ENCODE data around the gene CDH3.
"Not testable (repeated sequence)": the region's sequence is repeated elsewhere in the genome, so short reads cannot be mapped to it uniquely, and the experiment has no call there.

CDH3 gene

DNA sequence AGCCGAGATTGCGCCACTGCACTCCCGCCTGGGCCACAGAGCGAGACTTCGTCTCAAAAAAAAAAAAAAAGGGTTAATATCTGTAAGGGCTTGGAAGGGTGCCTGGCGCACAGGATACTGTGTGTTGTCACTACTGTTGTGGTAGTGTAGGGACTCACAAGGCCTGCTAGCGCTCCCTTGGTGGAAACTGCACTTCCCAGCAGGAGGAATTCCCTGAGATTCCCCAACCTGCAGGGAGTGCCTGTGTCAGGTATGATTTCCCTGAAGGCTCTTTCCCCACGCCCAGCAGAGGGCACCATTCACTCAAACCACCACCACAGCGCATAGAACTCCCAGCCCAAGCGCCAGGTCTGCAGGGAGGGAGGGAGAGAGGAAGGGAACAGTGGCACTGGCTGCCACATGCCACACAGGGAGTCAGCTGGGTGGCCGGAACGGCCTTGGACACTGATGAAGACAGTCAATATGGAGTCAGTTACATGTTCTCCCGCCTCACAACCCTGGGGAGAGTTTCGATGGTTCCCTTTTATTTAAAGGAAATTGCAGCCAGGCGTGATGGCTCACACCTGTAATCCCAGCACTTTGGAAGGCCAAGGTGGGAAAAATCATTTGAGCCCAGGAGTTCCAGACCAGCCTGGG is 59.2 kb downstream of the CDH3 start:
- DNase-seq (ENCODE audit: low read depth in 2 of 2): peak; percentile 17 to 38

DNA sequence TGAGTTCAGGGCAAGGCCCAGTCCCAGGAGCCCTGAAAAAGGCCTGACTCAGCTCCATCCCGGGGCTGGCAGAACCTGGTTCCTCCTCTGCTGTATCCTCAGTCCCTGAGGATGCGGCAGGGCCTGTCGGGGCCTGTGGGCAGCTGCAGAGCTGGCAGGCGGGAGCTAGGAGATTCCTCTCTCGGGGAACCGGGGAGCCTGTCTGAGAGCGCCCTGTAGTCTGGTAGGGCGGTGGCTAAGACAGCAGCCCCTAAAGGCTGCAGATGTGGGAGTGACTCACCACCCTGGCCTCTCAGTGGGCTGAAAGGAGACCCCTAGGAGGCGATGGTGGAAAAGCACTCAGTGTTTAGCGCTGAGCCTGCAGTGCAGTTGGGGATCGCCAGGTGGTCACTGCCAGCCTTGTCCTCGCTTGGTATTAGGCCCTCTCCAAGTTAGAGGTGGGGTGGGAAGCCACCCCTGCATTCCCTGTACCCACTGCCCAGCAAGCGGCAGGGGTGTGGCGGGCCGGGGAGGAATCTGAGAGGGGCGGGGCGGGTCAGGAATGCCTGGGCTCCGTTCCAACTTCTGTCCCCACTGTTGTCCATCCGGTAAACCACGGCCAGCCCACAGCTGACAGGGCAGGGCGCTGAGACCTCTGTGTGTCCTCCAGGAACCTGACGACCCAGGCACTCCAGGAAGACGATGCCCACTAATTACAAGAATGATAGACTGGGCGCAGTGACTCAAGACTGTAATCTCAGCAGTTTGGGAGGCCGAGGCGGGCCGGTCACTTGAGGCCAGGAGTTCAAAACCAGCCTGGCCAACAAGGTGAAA is 62.4 kb downstream of the CDH3 start:
- DNase-seq (ENCODE audit: low read depth in 2 of 2): no peak

DNA sequence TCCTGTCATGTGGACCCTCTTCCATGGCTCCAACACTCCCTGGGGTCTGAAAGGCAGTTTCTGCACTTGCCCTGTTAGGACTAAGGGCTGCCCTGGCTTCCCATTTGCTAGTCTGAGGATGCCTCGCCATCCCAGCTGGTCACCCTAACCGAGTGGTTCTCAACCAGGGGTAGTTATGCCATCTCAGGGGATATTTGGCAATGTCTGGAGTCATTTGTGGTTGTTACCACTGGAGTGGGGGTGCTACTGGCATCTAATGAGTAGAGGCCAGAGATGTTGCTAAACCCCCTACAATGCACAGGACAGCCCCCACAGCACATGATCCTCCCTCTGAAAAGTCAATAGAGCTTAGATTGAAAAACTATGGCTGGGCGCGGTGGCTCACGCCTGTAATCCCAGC is 65.1 kb downstream of the CDH3 start:
- DNase-seq (ENCODE audit: low read depth in 2 of 2): no peak

DNA sequence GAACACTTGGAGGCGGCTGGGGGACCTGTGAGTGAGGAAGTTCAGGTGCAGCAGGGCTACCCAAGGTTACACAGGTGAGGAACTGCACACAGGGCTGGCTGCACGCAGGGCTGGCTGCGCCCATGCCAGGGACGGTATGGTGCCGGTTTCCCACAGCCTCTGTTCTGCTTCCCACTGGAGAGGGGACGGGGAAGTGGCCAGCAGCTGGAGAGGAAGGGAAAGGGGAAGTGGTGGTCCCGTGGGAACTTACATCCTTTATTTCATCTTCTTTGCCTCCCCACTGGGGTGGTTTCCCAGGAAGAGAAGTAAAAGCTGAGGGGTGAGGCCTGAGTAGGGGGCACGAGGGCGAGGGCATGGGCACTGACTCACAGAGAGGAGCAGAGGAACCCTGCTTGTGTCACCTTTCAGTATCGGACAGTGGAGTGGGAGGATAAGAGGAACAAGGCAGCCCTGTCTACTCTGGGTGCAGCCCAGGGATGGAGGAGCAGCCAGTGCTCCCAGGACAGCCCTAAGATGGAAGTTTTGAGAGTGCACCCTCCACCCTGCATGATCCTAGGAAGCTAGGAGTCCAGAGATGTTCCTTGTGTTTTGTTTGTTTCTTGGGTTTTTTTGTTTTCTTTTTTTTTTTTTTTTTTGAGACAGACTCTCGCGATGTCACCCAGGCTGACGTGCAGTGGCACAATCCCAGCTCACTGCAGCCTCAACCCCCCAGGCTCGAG is 66.5 kb downstream of the CDH3 start:
- DNase-seq (ENCODE audit: low read depth in 2 of 2): no peak

DNA sequence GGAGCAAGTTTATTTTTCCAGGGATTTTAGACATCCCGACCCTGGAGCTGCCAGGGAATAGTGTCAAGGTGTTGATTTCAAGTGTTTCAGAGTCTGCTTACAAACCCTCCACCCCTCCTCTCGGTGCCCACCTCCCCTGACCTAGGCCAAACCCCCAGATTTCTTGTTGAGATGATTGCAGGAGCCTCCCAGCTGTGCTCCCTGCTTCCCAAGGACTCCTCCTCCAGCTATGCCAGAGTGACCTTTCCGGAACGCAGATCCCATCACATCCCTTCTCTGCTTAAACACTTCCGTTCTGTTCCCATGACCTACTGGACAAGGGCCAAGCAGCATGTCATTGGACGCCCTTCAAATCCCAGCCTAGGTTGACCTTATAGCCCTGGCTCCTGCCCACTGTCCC is 68.3 kb downstream of the CDH3 start:
- no peak for DNase-seq (ENCODE audit: low read depth in 2 of 2)

DNA sequence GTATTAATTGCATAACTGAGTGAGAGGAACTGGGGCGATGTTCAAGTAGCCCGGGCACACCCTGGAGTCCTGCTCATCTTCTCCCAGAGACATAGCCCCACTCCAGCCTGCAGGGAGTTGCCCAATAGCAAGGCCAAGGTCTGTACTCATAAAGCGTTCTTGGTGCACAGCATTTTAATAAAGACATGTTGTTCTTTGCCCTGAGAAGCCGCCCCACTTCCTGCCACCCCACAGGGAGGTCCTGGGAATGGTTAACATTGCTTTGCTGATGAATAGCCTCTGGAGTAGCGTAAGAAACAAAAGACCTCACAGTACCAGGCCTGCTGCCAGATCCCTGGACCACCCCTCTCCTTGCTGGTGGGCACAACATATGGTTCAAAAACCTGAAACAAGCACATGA is 70.4 kb downstream of the CDH3 start:
- no peak for DNase-seq (ENCODE audit: low read depth in 2 of 2)

DNA sequence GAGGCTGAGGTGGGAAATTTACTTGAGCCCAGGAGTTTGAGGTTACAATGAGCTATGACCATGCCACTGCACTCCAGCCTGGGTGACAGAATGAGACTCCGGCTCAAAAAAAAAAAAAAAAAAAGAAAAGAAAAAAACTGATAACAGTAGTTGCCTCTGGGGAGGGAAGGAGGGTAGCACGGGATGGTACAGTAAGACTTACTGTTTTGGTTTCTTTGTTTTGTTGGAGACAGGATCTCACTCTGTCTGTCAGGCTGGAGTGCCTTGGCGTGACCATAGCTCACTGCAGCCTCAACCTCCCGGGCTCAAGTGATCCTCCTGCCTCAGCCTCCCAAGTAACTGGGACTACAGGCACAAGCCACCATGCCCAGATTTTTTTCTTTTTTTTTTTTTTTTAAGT is 71.4 kb downstream of the CDH3 start:
- not testable (repeated sequence) for DNase-seq (ENCODE audit: low read depth in 2 of 2)

DNA sequence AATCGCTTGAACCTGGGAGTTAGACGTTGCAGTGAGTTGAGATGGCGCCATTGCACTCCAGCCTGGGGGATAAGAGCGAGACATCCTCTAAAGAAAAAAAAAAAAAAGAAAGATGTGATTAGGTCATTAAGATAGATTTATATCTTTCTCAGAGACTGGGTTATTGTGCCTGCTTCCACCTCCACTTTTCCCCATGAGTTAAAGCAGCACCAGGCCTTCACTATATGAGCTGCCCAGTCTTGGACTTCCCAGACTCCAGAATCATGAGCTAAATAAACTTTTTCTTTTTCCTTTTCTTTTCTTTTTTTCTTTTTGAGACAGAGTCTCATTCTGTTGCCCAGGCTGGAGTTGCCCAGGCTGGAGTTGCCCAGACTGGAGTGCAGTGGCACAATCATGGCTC is 72.6 kb downstream of the CDH3 start:
- no peak for DNase-seq (ENCODE audit: low read depth in 2 of 2)

DNA sequence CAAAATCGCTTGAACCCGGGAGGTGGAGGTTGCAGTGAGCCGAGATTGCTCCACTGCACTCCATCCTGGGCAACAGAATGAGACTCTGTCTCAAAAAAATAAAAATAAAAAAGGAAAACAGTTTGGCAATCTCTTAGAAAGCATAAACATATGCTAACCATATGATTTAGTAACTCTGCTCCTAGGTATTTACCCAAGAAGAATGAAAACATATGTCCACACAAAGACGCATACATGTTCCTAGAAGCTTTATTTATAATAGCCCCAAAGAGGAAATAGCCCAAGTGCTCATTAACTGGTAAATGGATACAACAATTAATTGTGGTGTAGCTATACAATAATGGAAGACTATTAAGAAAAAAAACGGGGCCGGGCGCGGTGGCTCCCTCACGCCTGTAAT is 73.5 kb downstream of the CDH3 start:
- DNase-seq (ENCODE audit: low read depth in 2 of 2): no peak

DNA sequence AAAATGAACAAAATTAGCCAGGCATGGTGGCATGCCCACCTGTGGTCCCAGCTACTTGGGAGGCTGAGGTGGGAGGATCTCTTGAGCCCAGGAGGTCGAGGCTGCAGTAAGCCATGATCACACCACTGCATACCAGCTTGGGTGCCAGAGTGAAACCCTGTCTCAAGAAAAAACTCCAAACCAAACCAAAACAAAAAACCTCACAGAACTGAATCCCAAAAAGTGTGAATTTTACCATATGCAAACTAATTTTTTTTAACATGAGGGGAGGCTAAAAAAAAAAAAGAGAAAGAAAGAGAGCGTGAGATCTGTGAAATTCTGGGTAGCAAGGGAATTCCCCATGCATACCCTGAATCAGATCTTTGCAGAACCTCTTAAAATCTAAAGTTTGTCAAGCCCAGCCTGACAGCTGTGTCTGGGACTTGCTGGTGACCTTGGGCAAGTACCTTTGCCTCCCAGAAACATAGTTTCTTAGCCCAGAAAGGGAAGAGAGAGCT is 74.9 kb downstream of the CDH3 start:
- DNase-seq (ENCODE audit: low read depth in 2 of 2): no peak

DNA sequence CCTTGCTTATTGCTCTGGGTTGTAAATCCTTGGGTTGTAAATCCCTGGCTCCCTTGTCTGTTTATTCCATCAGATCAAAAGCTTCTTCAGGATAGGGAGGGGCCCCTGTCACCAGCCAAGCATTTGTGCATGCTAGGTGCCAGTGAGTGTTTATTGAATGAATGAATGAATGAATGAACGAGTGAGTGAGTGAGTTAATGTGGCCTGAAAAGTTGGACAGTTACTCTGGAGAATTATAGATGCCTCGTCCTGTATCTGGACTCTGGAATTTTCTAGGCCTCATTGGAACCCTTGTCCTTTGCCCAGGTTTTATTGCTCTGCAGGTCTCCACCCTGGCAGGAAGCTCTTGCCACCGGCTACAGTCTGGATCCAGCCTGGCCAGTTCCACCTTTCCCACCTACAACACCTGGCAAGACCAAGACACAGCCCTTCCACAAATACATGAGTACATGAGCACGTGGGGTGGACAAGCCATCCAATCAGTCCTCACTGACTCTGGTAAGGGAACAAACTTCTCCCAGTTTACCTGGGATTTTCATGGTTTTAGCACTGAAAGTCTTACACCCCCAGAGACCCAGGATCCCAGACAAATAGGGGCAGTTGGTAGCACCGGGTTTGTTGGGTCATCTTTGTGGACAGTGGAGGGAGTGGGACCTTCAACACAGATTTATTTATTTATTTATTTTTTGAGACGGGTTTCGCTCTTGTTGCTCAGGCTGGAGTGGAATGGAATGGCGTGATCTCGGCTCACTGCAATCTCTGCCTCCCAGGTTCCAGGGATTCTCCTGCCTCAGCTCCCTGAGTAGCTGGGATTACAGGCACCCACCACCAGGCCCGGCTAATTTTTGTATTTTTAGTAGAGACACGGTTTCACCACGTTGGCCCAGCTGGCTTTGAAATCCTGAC is 77.3 kb downstream of the CDH3 start:
- DNase-seq (ENCODE audit: low read depth in 2 of 2): no peak

DNA sequence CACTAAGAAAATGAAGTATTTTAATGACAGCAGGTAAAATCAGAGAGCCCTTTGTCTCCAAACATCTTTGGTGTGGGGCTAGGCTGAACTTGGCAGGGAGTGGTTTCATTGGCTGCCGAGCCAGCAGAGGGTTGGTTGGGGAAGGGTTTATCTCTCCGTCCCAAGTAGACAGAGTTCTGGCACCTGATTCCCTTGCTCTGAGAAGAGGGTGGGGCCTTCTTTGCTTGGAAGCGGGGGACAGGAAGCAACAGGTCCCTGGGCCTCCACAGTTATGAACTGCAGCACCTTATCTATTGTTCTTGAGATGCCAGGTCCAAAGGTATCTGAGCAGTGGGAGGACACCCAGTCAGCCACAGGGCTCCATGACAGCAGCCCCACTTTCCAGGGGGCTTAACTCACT is 79.7 kb downstream of the CDH3 start:
- DNase-seq (ENCODE audit: low read depth in 2 of 2): no peak

DNA sequence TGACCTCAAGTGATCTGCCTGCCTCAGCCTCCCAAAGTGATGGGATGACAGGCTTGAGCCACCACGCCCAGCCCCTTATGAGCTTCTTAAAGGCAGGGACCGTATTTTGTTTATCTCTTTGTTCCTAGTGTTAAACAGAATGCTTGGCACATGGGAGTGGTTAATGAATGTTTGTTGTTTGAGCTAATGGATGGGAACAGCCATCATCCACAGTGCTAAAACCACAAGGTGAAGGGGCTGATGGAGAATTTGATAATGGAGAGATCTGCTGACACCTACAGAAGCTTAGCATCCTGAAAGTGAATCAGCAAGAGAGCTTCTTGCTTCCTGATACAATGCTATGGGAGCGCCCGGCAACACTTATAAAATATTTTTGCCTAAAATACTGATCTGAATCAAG is 83.4 kb downstream of the CDH3 start:
- DNase-seq (ENCODE audit: low read depth in 2 of 2): no peak

DNA sequence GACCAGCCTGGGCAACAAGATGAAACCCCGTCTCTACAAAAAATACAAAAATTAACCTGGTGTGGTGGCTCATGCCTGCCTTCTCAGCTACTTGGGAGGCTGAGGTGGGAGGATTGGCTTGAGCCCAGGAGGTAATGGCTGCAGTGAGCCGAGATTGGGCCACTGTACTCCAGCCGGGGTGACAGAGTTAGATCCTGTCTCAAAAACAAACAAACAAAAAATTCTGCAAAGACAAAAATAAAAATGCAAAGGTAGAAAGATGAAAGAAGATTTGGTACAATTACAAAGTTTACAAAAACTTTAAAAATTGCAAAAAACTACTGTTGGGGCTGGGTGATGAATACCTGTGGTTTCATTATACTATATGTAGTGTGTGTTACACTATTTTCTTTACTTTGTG is 86.5 kb downstream of the CDH3 start:
- no peak for DNase-seq (ENCODE audit: low read depth in 2 of 2)

DNA sequence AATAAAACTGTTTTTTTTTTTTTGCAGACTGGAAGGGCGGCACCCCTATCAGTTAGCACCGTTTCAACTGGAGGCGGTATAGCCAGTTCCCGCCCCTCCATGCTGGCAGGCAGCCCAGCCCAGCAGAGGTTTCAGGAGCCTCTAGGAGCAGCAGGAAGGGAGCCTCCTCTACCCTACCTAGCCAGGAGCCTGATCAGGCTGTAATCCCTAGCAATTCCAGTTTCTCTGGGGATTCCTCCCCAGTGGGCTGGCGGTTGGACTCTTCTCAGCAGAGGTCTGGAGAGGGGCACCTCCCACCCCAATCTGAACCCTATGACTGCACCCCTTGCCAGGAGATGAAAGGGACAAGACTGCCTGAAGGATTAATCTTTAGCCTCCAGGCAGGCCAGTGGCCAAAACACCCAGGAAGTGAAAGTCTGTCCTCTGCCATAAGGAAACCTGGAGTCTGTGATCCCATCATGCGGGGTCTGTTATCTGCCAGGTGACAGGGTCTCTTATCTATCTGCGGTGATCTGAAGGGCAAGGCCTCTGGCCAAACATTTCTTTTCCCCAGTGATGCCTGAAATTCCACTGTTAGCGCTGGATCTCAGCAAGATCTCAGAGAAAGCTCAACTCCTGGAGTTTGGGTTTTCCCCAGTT is 87.1 kb downstream of the CDH3 start:
- DNase-seq (ENCODE audit: low read depth in 2 of 2): no peak

DNA sequence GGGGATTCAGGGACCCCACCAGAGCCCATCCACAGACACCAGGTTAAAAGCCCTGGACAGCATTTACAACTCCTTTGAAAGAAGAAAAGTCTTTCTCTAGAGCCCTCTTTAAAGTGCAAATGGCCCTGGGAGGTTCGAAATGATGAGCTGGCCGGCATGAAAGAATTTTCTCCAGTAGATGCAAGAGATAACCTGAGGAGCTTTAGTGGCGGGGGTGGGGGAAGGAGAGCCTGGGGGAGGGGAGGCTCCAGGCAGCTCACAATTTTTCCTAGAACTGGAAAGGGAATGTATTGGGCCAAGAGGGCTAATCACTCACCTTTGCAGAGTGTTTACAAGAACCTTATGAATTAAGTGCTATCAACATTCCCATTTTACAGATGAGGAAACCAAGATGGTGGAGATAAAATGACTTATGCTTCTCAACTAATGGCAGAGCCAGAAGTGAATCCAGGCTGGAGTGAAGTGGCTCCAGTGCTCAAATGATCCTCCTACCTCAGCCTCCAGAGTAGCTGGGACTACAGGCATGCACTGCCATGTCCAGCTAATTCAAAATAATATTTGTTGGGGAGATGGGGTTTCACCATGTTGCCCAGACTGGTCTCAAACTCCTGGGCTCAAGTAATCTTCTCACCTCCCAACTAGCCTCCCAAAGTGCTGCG is 87.8 kb downstream of the CDH3 start:
- no peak for DNase-seq (ENCODE audit: low read depth in 2 of 2)

DNA sequence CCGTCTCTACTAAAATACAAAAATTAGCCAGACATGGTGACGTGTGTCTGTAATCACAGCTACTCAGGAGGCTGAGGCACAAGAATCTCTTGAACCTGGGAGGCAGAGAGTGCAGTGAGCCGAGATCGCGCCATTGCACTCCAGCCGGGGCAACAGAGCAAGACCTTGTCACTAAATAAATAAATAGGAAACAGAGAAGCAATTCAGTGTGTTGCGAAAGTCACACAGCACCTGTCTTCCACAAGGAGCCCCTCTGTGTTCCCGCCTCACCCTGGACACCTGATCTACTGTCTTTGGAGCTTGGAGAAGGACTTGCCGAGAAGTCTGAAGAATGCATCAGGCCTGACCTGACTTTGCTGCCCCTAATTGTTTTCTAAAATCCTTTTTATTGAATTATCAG is 88.5 kb downstream of the CDH3 start:
- no peak for DNase-seq (ENCODE audit: low read depth in 2 of 2)

DNA sequence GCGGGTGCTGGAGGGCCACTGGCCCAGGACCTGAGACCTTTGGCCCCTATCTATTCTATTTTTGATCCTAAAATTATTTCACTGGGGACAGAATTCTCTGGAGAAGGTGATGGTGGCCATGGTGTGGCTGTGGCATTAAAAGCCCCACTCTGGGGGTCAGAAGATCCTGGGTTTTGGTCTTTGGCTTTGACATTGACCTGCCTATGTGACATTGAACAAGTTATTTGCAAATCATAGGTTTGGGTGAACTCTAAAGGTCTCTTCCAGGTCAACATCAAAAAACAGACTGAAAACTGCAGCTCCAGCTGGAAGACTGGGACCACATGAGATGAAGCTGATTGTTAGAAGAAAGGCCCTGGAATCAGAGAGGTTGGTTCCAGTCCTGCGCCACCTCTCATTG is 89.7 kb downstream of the CDH3 start:
- no peak for DNase-seq (ENCODE audit: low read depth in 2 of 2)

DNA sequence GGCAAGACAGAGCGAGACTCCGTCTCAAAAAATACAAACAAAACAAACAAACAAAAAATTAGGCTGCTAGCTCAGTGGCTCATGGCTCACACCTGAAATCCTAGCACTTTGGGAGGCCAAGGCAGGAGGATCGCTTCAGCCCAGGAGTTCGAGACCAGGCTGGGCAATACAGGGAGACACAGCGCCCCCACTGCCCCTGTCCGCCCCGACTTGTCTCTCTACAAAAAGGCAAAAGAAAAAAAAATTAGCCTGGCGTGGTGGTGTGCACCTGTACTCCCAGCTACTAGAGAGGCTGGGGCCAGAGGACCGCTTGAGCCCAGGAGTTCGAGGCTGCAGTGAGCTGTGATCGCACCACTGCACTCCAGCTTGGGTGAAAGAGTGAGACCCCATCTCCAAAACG is 91.5 kb downstream of the CDH3 start:
- DNase-seq (ENCODE audit: low read depth in 2 of 2): no peak

DNA sequence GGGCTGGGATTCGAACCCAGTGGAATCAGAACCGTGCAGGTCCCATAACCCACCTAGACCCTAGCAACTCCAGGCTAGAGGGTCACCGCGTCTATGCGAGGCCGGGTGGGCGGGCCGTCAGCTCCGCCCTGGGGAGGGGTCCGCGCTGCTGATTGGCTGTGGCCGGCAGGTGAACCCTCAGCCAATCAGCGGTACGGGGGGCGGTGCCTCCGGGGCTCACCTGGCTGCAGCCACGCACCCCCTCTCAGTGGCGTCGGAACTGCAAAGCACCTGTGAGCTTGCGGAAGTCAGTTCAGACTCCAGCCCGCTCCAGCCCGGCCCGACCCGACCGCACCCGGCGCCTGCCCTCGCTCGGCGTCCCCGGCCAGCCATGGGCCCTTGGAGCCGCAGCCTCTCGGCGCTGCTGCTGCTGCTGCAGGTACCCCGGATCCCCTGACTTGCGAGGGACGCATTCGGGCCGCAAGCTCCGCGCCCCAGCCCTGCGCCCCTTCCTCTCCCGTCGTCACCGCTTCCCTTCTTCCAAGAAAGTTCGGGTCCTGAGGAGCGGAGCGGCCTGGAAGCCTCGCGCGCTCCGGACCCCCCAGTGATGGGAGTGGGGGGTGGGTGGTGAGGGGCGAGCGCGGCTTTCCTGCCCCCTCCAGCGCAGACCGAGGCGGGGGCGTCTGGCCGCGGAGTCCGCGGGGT is 92.1 kb downstream of the CDH3 start, which contains the start of gene CDH1:
Gene CDH1, plus strand, starts transcription at position 247 of the 684 bp plus-strand sequence. Its CDS starts 124 bp downstream, at position 371.
- peak in 1 of 2 donors; percentile 13 for DNase-seq (ENCODE audit: low read depth in 2 of 2)

Data from stimulated activated CD8-positive, alpha-beta memory T cell treated with anti-CD3 and anti-CD28 coated beads, Interleukin-7, amount 100 ng/mL, for 1 hour (primary cell).